HepG2 (cell line): ENCODE results near the gene PRAC1.

ENCODE experiments used
- KAT8 ChIP-seq: IDR thresholded peaks from 2 replicates; pipeline ENCODE4 v1.6.1; 2016; ENCODE audit warnings: missing genetic modification reagents, missing compliant biosample characterization
- NR1H2 ChIP-seq: sonication (generic); formaldehyde crosslinking; IDR thresholded peaks from 2 replicates; pipeline ENCODE4 v1.8.1; 2022; ENCODE audit warnings: low read depth, missing genetic modification reagents, borderline replicate concordance
- POLR2A ChIP-seq, 2 experiments: IDR thresholded peaks; 2 replicates each; pipeline ENCODE4 v1.6.1; 2011; ENCODE audit warnings: low read depth in 2 of 2, low read length in 2 of 2, mild to moderate bottlenecking in 1 of 2, moderate library complexity in 1 of 2; ENCODE audit not compliant: insufficient read depth in 1 of 2
- SUZ12 ChIP-seq: fragments of 150-350 bp; IDR thresholded peaks from 2 replicates; pipeline ENCODE4 v1.6.1; 2014; ENCODE audit warnings: low read depth, low read length
- U2AF2 ChIP-seq: fragments of 200-400 bp; formaldehyde crosslinking; IDR thresholded peaks from 2 replicates; pipeline ENCODE4 v1.6.1; 2017; ENCODE audit warnings: low read depth, mild to moderate bottlenecking, low read length
- TF ChIP-seq, protein P1 (sequence below), 2 experiments: IDR thresholded peaks; 2 replicates each; pipeline ENCODE4 v1.6.1; 2011 to 2012; ENCODE audit warnings: low read length in 2 of 2, borderline replicate concordance in 1 of 2, low read depth in 1 of 2, mild to moderate bottlenecking in 1 of 2, moderate library complexity in 1 of 2
- TF ChIP-seq, protein P2 (sequence below): sonication (generic); formaldehyde crosslinking; IDR thresholded peaks from 2 replicates; pipeline ENCODE4 v1.4.0; 2020; ENCODE audit warnings: missing genetic modification reagents
- TF ChIP-seq, protein P3 (sequence below): sonication (generic); formaldehyde crosslinking; IDR thresholded peaks from 2 replicates; pipeline ENCODE4 v1.4.0; 2020; ENCODE audit warnings: missing genetic modification reagents
- TF ChIP-seq, protein P4 (sequence below): sonication (generic); formaldehyde crosslinking; IDR thresholded peaks from 2 replicates; pipeline ENCODE4 v1.5.0; 2020; ENCODE audit warnings: mild to moderate bottlenecking, missing genetic modification reagents, moderate library complexity
- TF ChIP-seq, protein P5 (sequence below): sonication (generic); formaldehyde crosslinking; IDR thresholded peaks from 2 replicates; pipeline ENCODE4 v1.4.0; 2020; ENCODE audit warnings: low read depth, mild to moderate bottlenecking, missing genetic modification reagents

DNA sequence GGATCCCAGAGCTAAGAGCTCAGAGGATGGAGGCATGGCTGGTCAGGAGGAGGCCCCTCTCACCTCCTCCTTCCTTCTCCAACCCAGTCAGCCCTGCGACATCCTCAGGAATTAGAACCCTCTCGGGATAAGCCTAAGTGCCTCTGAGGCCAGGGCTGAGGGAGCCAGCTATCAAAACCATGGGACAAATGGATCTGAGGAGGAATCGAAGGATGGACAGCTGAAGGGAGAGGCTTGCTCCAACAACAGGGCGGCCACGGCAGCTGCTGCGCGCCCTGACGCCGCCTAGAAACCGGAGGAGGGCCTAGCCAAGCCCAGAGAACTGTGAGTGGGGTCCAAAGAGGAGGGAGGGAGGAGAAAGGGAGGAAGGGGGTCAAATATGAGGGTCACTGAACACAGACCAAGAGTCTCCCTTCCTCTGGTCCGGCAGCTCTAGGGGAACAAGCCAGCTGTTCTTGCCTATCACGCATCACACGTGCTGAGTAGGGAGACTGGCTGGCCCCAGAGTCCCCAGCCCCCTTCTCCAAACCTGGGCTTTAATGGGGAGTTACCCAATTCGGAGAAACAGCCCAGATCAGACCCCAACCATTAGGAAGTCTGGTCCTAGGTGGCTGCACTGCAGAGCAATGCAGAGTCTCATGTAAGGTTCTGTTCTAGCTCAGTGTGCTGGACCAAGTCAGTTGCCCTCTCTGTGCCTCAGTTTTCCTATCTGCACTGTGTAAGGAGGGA is 12.2 kb upstream of the PRAC1 start:
- TF ChIP-seq NR1H2 (CRISPR knock-in tag), result no peak
- TF ChIP-seq, protein P1, sequence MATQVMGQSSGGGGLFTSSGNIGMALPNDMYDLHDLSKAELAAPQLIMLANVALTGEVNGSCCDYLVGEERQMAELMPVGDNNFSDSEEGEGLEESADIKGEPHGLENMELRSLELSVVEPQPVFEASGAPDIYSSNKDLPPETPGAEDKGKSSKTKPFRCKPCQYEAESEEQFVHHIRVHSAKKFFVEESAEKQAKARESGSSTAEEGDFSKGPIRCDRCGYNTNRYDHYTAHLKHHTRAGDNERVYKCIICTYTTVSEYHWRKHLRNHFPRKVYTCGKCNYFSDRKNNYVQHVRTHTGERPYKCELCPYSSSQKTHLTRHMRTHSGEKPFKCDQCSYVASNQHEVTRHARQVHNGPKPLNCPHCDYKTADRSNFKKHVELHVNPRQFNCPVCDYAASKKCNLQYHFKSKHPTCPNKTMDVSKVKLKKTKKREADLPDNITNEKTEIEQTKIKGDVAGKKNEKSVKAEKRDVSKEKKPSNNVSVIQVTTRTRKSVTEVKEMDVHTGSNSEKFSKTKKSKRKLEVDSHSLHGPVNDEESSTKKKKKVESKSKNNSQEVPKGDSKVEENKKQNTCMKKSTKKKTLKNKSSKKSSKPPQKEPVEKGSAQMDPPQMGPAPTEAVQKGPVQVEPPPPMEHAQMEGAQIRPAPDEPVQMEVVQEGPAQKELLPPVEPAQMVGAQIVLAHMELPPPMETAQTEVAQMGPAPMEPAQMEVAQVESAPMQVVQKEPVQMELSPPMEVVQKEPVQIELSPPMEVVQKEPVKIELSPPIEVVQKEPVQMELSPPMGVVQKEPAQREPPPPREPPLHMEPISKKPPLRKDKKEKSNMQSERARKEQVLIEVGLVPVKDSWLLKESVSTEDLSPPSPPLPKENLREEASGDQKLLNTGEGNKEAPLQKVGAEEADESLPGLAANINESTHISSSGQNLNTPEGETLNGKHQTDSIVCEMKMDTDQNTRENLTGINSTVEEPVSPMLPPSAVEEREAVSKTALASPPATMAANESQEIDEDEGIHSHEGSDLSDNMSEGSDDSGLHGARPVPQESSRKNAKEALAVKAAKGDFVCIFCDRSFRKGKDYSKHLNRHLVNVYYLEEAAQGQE (IDR thresholded peaks at IDR 0.05; ENCODE audit: borderline replicate concordance in 1 of 2, low read depth in 1 of 2, low read length in 2 of 2), result no peak
- TF ChIP-seq, protein P2, sequence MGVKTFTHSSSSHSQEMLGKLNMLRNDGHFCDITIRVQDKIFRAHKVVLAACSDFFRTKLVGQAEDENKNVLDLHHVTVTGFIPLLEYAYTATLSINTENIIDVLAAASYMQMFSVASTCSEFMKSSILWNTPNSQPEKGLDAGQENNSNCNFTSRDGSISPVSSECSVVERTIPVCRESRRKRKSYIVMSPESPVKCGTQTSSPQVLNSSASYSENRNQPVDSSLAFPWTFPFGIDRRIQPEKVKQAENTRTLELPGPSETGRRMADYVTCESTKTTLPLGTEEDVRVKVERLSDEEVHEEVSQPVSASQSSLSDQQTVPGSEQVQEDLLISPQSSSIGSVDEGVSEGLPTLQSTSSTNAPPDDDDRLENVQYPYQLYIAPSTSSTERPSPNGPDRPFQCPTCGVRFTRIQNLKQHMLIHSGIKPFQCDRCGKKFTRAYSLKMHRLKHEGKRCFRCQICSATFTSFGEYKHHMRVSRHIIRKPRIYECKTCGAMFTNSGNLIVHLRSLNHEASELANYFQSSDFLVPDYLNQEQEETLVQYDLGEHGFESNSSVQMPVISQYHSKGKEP (CRISPR knock-in tag), result no peak
- TF ChIP-seq, protein P3, sequence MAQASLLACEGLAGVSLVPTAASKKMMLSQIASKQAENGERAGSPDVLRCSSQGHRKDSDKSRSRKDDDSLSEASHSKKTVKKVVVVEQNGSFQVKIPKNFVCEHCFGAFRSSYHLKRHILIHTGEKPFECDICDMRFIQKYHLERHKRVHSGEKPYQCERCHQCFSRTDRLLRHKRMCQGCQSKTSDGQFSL (CRISPR knock-in tag), result no peak
- no peak for TF ChIP-seq U2AF2
- no peak for TF ChIP-seq KAT8 (CRISPR knock-in tag)
- TF ChIP-seq, protein P4, sequence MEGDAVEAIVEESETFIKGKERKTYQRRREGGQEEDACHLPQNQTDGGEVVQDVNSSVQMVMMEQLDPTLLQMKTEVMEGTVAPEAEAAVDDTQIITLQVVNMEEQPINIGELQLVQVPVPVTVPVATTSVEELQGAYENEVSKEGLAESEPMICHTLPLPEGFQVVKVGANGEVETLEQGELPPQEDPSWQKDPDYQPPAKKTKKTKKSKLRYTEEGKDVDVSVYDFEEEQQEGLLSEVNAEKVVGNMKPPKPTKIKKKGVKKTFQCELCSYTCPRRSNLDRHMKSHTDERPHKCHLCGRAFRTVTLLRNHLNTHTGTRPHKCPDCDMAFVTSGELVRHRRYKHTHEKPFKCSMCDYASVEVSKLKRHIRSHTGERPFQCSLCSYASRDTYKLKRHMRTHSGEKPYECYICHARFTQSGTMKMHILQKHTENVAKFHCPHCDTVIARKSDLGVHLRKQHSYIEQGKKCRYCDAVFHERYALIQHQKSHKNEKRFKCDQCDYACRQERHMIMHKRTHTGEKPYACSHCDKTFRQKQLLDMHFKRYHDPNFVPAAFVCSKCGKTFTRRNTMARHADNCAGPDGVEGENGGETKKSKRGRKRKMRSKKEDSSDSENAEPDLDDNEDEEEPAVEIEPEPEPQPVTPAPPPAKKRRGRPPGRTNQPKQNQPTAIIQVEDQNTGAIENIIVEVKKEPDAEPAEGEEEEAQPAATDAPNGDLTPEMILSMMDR, result no peak
- TF ChIP-seq, protein P5, sequence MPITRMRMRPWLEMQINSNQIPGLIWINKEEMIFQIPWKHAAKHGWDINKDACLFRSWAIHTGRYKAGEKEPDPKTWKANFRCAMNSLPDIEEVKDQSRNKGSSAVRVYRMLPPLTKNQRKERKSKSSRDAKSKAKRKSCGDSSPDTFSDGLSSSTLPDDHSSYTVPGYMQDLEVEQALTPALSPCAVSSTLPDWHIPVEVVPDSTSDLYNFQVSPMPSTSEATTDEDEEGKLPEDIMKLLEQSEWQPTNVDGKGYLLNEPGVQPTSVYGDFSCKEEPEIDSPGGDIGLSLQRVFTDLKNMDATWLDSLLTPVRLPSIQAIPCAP (CRISPR knock-in tag), result no peak
- TF ChIP-seq POLR2A (IDR thresholded peaks at IDR 0.05; ENCODE audit: insufficient read depth in 1 of 2, low read depth in 2 of 2, low read length in 2 of 2), result no peak
- TF ChIP-seq SUZ12, result no peak
